Measurements from ENCODE around the gene ANAPC4. TPM values are rescaled to one million over a fixed set of nuclear protein-coding genes. Genes with fewer than 3 reads are reported as not detected.

ANAPC4 gene
- total and polyA plus RNA-seq, 4 donors: 15.4 to 98.5 (median 32.5) TPM

DNA sequence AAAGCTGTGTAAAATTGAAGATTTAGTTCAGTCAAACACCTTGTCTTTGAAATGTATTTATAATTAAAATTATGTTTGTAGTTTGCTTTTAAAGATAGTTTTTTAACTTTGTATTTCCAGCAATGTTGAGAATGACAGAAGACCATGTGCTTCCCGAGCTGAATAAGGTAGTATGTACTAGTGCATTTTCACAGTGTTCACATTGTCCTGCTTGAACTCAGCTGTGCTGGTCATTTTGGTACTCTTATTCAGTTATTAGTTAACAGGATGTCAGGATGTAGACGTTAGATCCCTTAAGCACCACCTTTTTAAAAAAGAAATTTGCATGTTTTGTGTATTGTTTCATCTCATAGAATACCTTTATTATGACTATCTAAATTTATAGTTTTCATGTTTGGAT lies 28.4 kb downstream of the ANAPC4 start:
- Histone ChIP-seq H3K4me1 (ENCODE audit: control insufficient read depth in 5 of 5, insufficient read depth in 5 of 5, low read length in 5 of 5) (no peaks in the 10 kb centered on the region), H3K27me3 (ENCODE audit: control insufficient read depth in 3 of 3, insufficient read depth in 3 of 3, low read length in 2 of 3) (no peaks in the 10 kb centered on the region), H3K9ac (ENCODE audit: insufficient read depth in 1 of 2, low read length in 2 of 2) (no peak overlapping the region), H3K27ac (ENCODE audit: low read depth in 1 of 2, low read length in 1 of 2) (no peak overlapping the region), H3K9me3 (ENCODE audit: control insufficient read depth in 4 of 4, insufficient read depth in 3 of 4, low read length in 3 of 4) (no peaks in the 10 kb centered on the region), H3K4me3 (no peak overlapping the region), H3K36me3 (ENCODE audit: control insufficient read depth in 4 of 4, insufficient read depth in 4 of 4, low read length in 4 of 4) (peaks cover 13 to 38% (median 21%) of the 10 kb centered on the region in 4 donors)
- no peak for TF ChIP-seq CTCF (IDR thresholded peaks at IDR 0.05; ENCODE audit: control extremely low read depth, extremely low read depth)
- no peak for DNase-seq
- 59 to 75% methylated on average over 2 of the region's 2 CpGs for WGBS, 2 donors
- no peak for ATAC-seq (ENCODE audit: insufficient read depth, low FRiP score)

DNA sequence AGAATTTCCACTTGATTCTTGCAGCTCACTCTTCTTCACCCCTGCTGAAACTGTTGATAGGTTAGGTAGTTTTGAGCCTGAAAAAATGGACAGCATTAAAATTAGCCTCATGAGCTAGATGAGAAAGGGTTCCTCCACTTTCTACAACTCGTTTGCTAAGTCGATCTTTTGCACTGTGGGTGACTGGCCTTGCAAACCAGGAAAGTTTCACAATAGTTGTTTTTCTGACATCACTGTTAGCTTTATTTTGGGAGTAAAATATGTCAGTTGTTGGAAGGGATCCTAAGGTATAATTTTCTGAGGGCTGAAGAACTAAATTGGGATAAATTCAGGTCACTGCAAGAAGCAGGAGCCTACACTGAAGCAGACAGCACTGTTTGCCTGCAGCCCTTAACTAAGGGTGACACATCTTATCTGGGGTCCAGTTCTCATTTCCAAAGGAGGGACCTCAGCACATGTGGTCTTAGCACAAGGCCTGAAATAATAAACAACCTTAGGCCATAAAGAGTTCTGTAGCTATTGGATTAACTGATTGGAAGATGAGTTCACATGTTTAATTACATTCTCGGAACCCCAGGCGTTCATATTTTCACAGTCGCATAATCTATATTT lies 29.1 kb downstream of the ANAPC4 start:
- Histone ChIP-seq H3K9me3 (ENCODE audit: control insufficient read depth in 4 of 4, insufficient read depth in 3 of 4, low read length in 3 of 4) (no peaks in the 10 kb centered on the region), H3K4me1 (ENCODE audit: control insufficient read depth in 5 of 5, insufficient read depth in 5 of 5, low read length in 5 of 5) (no peaks in the 10 kb centered on the region), H3K9ac (ENCODE audit: insufficient read depth in 1 of 2, low read length in 2 of 2) (no peak overlapping the region), H3K36me3 (ENCODE audit: control insufficient read depth in 4 of 4, insufficient read depth in 4 of 4, low read length in 4 of 4) (peaks cover 9 to 44% (median 26%) of the 10 kb centered on the region in 4 donors), H3K27me3 (ENCODE audit: control insufficient read depth in 3 of 3, insufficient read depth in 3 of 3, low read length in 2 of 3) (no peaks in the 10 kb centered on the region), H3K27ac (ENCODE audit: low read depth in 1 of 2, low read length in 1 of 2) (no peak overlapping the region), H3K4me3 (no peak overlapping the region)
- 74 to 87% methylated on average over 5 of the region's 5 CpGs for WGBS, 2 donors
- ATAC-seq (ENCODE audit: insufficient read depth, low FRiP score) (no peak), DNase-seq (no peak)
- TF ChIP-seq CTCF (IDR thresholded peaks at IDR 0.05; ENCODE audit: control extremely low read depth, extremely low read depth): no peak

DNA sequence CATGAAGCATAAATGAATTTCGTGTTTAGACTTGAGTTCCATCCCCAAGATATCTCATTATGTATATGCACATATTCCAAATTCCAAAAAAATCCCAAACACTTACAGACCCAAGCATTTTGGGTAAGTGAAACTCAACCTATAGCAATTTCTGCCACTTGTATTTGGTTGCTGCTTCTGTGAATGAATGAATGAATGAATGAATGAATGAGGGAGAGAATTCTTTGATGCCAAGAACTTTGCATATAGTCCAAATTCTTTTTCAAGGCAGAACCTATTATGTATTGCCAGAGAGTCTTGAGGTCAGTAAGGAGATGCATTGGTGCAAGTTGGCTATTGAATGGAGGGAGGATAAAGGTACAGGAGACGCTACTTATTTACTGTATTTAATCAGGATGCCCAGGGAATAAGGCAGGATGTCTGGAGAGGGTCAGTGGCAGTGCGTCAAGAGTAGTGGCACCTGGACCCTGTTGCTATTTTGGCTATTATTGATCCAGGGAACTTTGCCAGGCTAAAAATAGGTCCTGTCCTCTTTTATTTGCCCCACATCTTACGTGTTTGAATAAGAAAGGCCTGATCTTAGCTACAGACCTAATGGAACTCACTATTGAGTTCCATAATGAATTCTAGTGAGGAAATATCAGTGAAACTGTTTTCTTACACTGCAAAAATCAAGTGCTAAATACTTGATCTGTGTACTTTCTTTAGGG lies 33.9 kb downstream of the ANAPC4 start:
- Histone ChIP-seq H3K27ac (ENCODE audit: low read depth in 1 of 2, low read length in 1 of 2) (no peak overlapping the region), H3K27me3 (ENCODE audit: control insufficient read depth in 3 of 3, insufficient read depth in 3 of 3, low read length in 2 of 3) (no peaks in the 10 kb centered on the region), H3K4me1 (ENCODE audit: control insufficient read depth in 5 of 5, insufficient read depth in 5 of 5, low read length in 5 of 5) (no peaks in the 10 kb centered on the region), H3K36me3 (ENCODE audit: control insufficient read depth in 4 of 4, insufficient read depth in 4 of 4, low read length in 4 of 4) (peaks cover 13 to 43% (median 36%) of the 10 kb centered on the region in 4 donors), H3K4me3 (no peak overlapping the region), H3K9ac (ENCODE audit: insufficient read depth in 1 of 2, low read length in 2 of 2) (no peak overlapping the region), H3K9me3 (ENCODE audit: control insufficient read depth in 4 of 4, insufficient read depth in 3 of 4, low read length in 3 of 4) (no peaks in the 10 kb centered on the region)
- no peak for DNase-seq
- no peak for TF ChIP-seq CTCF (IDR thresholded peaks at IDR 0.05; ENCODE audit: control extremely low read depth, extremely low read depth)
- WGBS, 2 donors: 96% methylated on average over 4 of the region's 4 CpGs
- no peak for ATAC-seq (ENCODE audit: insufficient read depth, low FRiP score)

All from lung (tissue), 12 donors.